CD4-positive, alpha-beta T cell treated with Interleukin-6 for 4 hours (primary cell): ENCODE measurements around the gene DCC.

ENCODE experiments used
- DNase-seq: peaks from one replicate; pipeline ENCODE4 v3.0.0-alpha.2; 2020; ENCODE audit warnings: mixed read lengths

DCC gene

DNA sequence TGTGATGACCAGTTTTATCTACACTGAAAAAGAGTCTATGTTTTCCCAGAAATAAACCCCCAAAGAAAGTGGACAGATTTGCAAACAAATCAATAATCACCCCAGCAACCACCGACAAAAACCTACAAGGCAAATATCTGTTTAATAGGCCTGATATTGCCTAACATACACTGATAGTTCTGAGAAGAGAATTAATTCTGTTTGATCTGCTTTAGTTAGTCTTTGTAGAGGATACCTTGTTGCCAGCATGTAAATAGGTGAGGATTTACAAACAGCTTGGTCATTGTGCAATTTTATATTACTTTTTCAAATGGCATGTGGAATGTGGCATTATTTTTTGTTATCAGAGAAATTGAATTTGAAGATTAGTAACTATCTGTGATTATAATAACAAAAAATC, 86.5 kb downstream of the DCC start:
- no peak for DNase-seq

DNA sequence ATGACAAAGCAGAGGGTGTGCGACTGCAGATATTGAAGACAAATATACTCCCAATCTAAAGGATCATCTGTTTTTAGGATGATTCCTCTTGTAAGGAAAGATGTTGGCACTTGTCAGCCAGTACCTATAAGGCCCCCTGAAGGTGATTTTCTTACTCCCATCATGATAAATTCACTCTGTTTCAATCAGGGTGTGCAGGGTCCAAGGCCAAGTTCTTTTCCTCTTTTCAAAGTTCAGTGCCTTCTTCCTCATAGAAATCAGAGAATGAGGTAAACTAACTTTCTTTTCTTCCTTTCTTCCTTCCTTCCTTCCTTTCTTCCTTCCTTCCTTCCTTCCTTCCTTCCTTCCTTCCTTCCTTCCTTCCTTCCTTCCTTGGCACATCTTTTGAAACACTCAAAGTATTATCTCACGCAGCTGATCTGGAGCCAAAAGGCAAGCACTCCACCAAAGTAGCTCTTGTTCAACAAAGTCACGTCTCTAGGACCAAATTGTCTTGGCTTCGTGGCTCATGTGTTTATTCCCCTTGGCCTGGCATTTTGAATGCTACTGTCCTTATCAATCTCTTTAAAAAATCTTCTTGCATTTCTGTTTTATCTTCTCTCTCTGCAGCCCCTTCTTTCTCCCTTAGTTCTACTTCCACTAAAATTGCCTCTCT, 87.7 kb downstream of the DCC start:
- DNase-seq, result no peak

DNA sequence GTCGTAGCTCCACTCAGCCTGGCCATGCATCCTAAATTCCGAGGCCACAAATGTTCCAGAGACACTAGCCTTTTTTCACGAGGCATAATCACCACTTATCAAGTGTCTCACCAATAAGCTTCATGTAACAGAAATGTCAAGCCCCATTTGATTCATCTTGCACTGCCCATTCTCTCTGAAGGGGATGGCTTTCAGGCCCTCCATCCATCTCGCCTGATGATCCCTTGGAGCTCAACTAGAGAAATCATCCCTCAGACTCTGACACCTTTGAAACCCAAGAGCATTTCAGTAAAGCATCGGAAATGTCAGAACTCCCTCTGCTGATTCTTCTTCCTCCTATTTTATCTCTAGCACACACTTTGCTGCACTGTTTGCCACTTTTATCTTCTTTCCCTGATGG, 91.7 kb downstream of the DCC start:
- DNase-seq, result no peak

DNA sequence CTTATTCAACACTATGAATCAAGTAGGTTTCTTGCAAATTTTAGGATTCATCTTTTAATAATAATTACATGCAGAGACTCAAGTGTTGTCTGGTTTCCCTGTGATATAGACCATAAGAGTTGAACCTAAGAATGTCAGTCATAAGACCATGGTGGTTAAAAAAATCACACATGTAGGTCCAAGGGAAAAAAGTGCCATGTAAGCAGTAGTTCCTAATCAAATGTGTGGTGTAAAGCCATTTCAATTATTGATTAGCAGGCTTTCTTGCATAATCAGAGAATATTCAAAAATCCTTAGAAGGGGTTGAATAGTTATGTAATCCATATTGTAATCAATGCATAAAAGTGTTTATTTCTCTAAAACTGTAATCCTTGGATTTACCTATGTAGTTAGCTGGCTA, 93.8 kb downstream of the DCC start:
- DNase-seq, result no peak

DNA sequence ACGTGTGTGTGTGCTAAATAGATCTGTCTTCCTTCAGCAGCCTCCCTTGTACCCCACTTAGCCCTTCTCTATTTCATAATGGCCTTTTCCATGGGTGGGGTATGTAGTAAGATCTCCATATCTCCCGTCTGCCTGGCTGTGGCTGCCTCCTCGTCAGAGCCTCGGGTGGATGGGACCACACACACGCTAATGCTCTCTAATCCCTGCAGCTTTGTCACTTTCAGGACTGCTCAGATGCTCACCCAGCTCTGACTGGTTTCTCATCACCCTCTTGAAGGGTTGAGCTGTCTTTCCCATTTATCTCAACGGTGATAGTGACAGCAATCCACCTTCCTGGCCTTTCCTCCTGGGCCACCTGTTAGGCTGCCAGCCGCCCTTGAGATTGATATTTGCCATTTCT, 95.3 kb downstream of the DCC start:
- DNase-seq, result no peak

DNA sequence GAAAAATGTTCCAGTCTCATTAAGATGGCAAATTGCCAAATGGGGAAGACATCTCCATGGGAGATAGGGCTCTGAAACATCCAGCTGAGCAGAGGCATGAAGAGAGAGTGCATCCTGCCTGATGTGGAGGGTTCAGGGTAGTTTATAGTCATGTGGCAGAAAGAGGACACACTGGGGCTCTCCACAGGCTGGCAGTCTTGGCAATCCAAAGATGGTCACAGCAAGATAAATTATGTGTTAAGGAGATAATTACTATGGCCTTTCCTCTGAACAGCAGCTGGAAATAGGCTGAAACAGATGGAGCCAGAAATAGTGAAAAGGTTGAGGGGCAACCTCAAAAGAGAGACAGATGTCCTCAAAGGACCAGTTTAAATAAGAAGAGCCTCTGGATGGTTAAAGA, 97.2 kb downstream of the DCC start:
- no peak for DNase-seq

DNA sequence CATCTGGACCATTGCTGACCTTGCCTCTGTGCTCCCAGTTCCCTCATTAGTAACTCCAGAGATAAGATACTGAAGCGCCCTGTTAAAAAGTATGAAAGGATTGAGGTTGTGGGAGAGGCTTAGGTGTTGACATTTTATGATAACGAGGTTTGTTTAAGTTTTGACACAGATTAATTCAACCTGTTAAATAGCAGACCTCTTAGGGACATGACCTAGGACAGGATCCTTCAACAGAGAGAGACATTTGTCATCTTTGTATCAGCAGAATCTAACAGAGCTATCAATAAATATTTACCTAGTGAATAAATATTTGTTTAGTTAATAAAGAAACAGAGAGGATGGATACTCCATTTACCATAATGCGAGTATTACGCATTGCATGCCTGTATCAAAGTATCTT, 99.5 kb downstream of the DCC start:
- DNase-seq, result no peak

DNA sequence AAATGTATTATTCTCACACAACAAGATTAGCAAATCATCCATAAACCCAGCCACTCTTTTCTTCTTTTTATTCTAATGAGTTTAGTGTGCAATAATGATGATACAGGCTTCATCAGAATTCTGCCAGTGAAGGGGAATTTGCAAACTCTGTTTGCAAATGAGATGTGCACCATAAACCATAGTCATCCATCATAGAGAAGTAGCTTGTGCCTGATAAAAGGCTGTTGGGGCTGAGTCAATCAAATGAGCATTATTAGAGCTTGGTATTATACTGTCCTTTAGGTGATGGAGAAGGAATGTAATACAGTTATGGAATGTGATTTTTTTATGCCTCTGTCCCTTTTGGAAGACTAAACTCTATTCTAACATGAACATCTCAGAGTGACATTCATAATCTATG, 101.8 kb downstream of the DCC start:
- DNase-seq, result no peak

DNA sequence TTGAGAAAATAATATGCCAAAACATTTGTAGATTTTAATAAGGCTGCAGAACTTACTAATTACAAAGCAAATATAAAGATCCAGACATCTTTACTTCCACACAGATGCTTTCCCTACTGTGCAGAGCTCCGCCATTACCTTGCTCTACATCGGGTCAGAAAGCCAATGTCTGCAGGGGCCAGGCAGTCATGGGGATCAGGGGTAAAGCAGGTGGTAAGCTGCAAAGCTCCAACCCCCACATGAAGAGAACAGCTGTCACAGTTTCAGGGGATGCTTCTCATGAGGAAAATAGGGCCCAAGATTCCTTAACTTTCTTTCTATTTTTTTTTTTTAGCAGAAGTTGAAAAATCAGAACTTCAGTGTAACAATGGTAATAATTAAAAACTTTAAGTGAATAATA, 102.7 kb downstream of the DCC start:
- DNase-seq, result no peak

DNA sequence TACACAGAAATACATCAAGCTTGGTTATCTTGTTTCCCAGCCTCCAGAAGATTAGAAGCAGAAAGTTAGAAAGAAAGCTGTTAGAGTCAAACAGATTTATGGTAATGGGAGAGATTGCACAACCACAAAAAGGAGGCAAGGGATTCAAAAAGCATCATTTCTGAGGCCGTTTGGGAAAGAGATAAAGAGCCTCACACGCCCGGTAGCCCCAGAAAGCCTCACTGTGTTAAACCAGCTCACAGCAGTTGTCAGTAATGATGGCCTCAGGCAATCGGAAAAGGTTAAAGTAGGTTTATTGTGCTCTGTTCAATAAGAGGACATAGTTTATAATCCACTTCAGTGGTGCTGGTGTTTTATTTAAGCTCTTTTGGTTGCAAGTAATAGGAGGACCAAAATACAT, 111.3 kb downstream of the DCC start:
- no peak for DNase-seq

DNA sequence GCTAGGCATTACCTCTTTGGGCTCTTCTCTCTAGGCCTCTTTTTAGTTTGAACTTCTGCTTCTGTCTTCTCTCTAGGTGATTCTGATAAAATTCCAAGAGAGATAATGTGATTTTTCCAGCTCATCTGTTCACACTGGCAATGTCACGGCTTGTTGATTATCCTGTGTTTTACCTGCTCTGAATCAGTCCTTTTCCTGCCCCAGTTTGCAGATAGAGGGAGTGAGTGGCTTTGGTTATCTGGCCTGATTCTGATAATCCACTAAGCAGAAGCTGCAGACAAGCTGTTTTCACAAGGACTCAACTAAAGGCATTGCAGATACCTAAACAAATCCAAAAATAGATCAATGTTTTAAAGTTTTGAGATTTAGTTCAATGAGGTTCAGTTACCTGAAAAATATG, 111.9 kb downstream of the DCC start:
- no peak for DNase-seq

DNA sequence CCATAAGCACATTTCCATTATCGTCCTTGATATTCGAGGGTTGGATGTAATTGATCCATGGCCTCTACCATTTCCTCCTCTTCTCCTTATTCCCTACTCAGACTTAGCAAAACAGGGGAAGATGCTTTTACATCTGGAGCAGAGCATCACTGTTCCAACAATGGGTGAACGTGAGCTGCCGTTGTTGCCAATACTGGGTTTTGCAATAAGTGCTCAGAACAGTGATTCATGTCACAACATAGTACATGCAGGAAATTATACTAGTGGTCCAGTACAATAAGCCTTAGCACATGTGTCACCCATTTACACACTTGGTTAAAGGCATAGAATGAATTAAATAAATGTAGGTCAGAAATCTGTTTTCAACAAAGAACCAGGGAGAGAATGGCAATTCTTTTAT, 112.4 kb downstream of the DCC start:
- DNase-seq, result no peak

DNA sequence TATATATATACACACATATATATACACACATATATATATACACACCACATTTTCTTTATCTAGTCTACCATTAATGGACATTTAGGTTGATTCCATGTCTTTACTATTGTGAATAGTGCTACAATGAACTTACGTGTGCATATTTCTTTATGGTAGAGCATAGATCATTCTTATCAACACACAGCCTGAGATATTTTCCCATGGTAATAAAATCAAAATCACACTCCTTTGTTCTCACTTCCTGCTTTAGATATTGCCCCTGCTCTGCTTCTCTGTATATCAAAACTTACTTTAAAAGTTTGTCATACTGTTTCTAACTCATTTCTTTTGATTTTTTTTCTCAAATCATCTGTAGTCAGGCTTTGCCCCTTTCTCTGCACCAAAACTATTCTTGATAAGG, 119.9 kb downstream of the DCC start:
- DNase-seq, result no peak

DNA sequence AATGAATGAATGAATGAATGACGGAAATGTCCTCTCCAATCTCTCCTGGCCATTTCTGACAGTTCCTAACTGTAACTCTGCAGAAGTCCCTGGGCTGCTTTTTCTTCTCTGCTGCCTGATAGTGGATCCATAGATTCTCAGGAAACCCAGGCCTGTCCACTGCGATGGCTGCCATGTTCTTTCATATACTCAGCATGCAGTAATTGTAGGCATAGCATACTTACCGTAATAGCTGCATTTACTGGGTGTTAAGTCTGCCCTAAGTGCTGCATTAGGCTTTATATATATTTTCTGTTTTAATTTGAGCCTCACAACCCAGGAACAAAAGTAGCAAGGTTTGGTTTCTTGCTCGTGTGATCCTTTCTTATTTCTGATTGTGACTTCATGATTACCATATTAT, 122.9 kb downstream of the DCC start:
- no peak for DNase-seq

DNA sequence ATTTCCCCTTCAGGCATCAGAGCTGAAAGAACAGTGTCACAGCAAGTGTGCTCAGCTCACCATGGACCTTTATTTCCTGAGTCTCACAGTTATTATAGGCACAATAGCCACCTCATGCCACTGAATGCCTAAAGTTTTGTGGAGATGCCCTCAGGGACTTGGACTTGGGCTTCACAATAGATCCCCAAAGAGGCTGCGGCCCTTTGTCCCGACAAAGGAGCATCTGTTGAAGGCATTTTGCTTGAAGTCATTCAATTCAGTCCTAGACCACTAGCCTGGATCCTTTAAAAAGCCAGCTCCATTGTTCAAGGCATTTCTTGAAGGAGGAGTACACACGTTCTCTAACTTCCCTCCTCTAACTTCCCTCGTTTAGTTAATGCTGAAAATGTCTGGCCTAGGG, 125.4 kb downstream of the DCC start:
- no peak for DNase-seq

DNA sequence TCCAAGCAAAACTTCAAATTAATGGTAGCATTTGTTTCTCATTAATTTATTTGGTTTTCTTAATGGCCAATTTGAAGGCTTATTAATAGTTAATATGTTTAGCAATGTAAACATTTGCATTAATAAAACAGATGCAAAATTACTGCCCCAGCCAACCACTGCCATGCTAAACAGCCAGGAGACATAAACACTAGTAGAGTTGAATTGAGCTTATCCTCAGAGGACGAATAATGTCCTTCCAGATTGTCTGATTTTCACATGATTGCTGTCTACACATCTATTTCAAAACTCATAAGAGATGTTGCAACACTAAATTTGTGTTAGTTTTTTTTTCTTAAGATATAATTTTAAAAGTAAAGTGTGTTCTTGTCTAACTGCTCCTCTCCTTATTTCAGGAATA, 128.5 kb downstream of the DCC start:
- no peak for DNase-seq

DNA sequence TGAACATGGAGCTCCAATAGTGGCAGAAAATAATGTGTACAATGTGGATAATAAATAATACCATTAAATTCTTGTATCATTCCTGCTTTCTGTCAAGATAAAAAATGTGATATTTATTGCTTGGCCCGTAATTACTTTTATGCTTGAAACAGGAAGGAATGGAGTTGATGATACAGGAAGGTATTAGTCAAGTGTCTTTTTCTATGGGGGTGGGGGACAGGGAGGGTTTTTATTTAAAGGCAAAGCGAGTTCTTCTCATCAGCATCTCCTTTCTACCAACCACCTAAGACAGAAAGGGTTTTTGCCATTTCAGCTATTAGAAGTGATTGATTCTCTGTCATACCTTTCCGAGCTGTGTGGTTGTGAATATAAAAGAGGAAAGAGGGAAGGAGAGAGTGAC, 135.3 kb downstream of the DCC start:
- DNase-seq, result no peak

DNA sequence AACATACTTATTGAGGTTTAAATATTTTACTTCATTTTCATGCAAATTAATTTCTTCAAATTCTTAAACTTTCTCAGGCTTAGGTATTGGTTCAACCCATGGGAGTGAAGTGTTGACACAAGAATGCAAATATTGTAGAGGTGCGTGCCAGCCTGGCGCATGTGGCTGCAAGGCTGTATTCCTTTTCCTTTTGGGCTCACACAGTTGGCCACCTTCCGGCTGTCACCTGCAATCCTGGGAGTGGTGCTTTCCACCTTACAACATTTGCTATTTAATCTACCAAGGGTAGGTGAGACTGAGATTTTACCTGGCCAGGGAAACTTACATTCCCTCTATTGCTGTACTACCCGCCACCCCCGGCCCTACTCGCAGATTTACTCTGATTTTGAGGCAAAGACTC, 141.1 kb downstream of the DCC start:
- no peak for DNase-seq

DNA sequence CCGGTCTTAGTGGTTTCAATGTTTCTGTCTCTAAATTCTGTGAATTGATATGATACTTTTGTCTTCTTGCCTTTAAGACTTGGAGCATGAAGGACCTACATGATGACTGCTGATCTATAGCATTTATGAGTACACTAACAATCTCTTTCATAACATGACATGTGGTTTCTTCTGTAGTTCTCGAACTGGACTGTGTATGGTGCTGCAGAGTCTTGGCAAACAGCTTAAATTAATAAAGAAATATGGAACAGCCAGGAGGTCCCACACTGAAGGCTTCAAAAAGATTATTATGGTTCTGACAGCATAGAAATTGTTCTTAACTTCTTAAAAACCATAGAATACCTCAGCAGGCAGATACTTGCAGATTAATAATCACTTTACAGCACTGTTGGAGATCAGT, 145.0 kb downstream of the DCC start:
- DNase-seq, result no peak

DNA sequence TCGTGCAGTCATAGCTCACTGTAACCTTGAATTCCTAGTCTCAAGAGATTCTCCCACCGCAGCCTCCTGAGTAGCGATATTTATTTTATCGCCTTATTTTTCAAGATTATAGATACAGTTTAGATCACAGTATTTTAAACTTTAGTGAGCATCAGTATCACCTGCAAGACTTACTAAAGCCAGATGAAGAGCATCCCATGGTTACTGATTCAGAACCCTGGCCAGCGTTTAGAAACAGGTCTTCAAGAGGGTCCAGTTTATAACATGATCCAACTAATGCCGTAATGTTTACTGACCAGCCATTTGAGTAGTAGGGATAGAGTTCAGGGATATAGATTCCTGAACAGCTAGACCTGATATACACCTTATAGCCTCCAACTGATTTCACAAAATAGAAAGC, 146.1 kb downstream of the DCC start:
- no peak for DNase-seq

DNA sequence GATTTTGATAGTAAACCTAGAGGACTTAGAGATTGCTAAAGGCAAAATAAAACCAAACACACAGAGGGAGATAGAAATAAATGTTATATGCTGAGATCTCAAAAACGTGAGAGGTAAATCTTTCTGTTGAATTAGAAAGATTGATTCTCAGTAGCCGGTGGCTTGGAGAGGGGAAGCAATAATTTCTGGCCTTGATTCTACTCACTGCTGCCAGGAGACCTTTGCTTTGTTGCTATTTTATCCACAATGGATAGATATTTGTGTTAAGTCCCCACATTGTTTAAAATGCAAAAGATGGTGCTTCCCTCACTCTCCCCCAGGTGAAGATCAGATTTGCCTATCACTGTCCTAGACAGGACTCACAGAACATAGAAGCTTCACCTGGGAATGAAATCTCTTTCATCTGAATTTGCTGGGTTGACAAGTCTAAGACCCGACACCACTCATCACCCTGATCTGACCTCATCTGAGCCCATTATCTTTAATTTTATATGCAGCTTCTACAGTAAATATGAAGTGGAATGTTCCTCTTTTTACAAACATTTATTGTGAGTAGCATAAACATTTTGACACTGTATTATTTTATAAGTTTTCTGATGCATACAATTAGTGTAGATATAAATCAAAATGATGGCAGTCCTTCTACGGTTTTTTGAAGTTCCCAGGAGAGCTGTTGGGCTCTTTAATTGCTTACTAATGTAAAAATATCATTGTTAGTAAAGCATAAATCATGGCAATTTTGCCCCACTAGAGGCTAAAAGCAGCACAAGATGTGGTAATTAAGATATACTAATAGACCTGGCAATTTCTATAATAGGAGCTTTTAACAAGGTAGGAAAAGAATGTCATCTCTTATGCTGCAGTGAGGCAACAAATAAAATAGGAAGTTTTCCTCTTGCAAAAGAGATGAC, 149.7 kb downstream of the DCC start:
- DNase-seq, result no peak

DNA sequence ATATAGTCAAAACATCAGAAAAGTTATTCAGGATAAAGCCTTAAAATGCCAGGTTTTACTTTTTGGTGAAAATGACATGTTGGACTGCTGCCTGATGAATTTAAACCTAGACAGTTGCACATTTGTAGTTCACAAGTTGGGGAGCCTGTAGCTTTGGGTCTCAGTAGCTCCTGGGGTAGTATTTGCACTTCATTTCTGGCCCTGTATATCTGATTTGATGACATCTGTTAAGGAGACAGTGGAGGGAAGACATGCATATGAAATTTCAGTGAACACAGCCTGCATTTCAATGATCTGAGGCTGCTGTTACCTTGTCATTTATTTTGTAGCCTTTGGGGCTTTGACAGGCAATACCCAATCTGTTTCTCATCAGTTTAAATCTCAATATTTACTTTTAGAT, 156.4 kb downstream of the DCC start:
- DNase-seq, result no peak

DNA sequence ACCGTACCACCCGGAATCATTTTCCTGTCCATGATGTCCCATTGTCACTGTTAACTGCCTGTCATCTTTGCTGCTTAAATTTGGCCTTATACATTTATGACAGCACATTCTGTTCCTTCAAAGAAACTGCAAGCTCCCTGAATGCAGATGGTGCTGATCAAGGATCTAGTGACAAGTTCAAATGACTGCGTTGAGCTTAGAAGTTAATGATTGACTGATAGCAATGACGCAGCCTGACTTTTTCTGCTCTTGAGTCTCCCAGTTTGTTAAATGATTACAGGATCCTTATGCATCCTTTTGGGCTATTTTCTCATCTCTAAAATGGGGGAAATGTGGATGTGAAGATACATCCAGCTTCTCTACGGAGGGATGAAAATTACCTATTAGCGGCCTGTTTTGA, 159.0 kb downstream of the DCC start:
- DNase-seq, result no peak

DNA sequence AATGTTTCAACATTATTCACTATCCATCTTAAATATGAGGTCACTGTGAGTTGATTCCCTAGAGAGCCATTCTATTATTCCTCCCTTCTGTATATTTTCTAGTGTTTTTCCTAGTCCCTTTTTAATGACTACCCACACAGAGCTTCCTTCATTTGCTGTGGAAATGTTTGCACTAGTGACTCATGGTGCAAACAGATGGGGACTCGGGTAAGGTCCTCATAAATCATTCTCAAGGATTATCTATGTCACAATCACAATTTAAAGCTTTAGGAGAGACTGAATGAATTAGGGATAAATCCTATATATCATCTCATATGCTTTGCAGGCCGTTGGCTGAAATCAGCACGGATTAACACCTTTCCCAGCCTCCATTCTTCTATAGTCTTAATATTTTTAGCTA, 159.6 kb downstream of the DCC start:
- DNase-seq, result no peak

DNA sequence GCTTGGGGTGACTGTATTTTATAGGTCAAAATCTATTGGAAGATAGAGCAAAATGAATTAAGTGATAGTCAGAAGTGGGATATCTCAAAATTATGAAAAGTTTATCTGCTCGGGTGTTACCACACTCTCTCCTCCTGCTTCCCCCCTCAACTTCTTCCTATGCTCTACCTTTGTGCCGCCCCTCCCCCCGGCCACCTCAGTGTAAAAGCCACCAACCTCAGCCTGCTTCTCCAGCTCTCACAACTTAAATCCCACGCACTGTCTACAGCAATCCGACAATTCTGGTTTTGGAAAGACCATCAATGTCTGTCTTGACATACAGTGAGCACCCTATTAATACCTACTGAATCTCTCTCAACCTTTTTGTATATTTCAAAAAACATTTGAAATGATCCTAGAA, 164.6 kb downstream of the DCC start:
- no peak for DNase-seq
